Ureter (tissue), 1 donor: ENCODE data around the gene NOS1AP. TPM values are rescaled to one million over a fixed set of nuclear protein-coding genes. Genes with fewer than 3 reads are reported as not detected.

Experiments
- DNase-seq: peaks from one replicate; pipeline ENCODE4 v3.0.0-alpha.2; 2020; ENCODE audit warnings: low spot score
- total RNA-seq: library from RNA; stranded (reverse); gene quantifications from one replicate; pipeline ENCODE4 v1.2.4, GENCODE V29; 2023
- donor health status: DM: yes; HTN: yes; CAD: no.

The NOS1AP gene
- total RNA-seq, 1 donor from 2014 or later: 7.0 TPM

DNA sequence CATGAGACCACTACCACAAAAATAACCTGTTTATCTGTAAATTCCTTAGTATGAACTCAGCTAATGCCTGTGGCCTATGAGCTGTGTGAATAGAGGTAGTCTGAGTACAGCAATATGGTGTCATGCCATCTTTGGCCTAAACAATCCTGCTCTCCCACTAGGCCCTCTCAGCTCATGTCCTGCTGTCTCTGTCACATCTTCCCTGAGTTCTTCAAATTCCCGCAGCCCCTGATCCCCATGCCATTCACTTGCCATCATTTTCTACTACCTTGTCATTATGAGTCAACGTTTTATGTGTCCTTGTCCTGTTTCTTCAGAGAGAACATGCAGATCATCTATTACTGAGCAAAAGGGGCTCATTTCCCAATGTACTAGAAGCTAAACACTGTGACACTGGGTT, 181.6 kb downstream of the NOS1AP start:
- DNase-seq: no peak

DNA sequence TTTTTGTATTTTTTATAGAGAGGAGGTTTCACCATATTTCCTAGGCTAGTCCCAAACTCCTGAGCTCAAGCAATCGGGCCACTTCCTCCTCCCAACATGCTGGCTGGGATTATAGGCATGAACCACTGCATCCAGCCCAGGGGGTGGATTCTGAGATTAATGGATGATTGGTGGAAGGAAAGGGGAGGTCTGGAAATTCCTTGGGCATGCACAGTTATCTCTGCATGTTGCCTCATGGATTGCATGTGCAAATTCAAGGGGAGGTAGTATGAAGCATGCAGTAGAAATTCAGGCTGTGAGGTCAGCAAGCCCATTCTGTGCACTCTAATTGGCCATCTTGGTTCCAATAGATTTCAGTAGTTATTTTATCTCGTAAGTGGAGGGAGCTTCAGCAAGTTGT, 182.7 kb downstream of the NOS1AP start:
- DNase-seq: no peak

DNA sequence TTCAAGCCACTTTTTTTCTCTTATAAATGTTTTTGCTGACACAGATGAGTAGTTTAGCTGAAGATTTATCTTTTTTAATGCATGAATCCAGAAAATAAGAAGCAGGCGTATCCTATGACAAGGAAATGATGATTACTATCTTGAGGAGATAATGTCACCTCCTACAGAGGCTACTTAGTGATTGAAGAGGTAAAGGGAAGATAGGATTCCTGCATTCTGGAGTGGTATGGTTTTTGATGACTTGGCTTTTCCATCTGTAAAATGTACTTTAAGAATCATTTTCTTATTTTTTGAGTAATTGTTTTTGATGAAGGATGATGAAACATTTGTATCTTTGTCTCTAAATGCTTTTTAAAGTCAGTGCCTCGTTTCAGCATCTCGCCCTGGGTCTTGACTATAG, 184.3 kb downstream of the NOS1AP start:
- no peak for DNase-seq

DNA sequence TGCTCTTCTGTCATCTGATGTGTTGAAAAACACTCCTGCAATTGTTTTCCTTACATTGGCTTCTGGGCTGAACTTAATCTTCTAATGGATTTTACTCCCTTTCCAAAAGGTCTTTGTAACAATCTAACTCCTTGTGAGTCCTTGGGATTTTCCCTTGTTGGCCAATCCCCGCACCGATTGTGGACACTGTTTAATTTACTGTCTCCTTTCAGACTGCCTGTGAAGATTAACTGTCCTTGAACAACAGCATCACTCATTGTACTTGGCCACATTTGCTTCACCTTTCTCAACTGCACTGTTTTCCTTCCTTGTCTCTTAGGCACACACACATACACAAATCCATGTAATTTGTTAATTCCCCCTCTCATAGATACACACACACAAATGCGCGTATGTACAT, 186.8 kb downstream of the NOS1AP start:
- DNase-seq: no peak

DNA sequence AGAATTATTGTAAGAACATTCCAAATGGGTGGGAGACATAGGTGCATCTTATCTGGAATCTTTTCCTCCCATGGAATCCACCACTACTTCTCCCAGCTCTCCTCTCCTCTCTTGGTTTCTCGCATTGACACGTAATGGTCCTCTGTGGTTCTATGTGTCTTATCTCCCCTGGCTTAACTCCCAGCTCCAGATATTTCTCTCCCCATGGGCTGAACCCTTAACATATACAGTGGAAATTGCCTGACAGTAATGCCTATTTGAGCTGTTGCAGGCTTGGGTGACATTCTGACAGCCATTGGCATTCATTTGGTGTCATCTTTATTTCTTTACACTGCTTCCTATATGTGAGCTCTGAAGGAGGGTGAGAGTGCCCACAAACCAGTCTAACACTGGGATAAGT, 188.9 kb downstream of the NOS1AP start:
- DNase-seq: no peak

DNA sequence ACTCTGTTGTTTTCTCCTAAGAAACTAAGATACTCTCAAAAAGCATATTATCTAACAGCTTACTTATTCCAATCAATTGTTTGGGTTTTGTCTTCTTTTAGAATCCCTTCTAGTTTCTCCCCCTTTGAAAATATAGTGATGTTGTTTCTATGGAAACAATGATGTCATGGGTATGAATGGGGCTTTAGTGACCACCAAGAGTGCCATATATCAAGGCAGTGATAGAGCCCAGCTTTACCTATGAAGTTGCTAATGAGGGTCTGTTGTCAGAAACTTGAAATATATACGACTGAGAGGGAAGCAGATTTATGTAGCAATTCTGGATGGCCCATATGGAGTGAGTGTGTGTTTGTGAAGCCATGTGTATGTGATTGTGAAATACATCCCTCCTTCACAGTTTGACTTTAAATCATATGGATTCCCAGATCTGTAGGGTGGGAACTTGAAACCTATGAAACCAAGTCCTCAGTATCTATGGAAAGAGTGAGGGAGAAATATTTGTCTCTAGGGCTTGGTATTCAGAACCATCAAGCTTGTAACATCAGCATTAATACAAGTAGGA, 190.5 kb downstream of the NOS1AP start:
- DNase-seq: no peak

DNA sequence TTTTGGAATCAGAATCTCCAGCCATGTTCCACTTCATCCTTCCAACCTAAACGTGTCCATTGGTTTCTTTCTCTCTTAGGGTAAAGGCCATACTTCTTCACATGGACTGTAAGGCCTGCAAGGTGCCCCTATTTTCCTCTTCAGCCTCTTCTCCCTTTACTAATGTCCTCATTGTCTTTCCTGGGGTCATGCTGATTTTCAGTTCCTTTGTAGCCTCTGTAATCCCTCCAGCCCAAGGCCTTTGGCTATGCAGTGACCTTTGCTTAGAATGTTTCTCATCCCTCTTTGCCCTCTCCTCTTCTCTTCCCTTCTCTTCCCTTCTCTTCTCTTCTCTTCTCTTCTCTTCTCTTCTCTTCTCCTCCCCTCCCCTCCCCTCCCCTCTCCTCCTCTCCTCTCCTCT, 194.6 kb downstream of the NOS1AP start:
- DNase-seq: no peak

DNA sequence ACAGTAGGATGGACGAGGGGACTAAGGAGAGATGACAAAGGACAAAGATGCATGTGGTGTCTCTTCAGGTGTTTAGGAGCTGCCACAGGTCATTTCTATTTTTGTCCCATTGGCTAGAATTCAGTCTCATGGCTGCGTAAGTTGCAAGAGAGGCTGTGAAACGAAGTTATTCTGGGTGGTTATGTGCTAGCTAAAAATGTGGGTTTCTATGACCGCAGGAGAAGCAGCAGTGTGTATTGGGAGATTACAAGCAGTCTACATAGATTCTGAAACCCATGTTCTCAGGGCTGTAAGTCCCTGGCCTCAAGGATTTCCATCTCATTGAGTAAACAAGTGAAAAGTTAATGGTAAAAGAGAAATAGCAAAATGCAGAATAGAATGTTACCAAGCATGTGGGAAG, 196.5 kb downstream of the NOS1AP start:
- DNase-seq: no peak

DNA sequence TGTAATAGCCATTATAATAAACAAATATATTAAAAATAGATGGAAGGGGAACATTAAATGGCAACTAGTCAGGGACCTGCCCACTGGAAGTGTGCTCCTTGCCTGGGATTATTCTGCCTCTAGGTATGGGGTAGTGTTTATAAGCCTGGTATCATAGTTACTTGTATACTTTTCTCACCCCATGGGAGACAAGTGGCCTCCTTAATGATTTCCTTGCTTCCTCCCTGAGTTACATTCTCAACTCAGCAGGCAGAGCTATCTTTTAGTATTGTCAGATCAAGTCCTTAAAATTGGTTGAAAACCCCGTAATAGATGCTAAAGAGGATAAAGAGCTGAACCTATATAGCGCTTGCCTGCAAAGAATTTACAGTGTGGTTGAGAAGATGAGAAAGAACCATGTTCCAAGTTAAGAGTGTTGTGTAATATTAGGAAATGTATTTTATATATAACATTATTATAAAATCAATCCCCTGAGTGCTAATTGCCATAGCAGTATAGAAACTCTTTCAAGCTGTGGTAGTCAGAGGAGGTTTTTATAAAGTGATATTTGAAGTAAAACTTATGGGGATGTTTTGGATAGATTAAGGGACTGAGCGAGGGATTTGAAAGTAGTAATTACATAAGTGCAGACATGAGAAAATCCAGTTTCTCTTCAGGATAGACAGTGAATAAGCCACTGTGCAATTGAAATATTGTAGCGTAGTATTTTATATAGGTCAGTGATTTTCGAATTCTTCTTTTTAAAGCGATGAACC, 200.7 kb downstream of the NOS1AP start:
- DNase-seq: no peak

DNA sequence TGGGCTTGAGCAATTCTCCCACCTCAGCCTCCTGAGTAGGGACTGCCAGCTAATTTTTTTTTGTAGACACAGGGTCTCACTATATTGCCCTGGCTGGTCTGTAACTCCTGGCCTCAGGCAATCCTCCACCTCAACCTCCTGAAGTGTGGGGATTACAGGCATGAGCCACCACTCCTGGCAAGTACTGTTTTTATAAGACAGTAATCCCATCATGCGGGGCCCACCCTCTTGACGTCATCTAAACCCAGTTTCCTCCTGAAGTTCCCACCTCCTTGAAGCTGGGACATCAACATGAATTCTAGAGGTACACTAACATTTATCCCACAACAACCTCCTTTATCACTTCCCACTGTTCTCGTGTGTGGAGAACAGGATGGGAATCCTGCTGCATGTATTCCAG, 202.5 kb downstream of the NOS1AP start:
- DNase-seq: no peak

DNA sequence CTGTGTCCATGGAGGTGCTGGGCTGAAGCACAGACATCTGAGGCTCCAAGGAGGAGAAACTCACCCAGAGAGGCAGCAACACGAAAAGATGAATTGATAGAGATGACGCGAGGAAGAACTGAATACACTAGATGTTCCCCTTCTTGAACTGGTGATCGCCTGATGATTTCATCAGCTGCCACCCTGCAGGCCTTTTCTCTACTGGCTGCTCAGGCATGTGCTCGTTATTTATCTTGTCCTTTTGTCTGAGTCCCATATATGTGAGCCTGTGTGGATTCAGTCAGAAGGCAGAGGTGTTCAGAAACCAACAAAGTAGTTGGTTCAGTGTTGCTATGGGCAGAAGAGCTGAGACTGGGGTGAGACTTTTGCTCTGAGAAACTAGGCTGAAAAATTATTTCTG, 202.9 kb downstream of the NOS1AP start:
- DNase-seq: no peak

DNA sequence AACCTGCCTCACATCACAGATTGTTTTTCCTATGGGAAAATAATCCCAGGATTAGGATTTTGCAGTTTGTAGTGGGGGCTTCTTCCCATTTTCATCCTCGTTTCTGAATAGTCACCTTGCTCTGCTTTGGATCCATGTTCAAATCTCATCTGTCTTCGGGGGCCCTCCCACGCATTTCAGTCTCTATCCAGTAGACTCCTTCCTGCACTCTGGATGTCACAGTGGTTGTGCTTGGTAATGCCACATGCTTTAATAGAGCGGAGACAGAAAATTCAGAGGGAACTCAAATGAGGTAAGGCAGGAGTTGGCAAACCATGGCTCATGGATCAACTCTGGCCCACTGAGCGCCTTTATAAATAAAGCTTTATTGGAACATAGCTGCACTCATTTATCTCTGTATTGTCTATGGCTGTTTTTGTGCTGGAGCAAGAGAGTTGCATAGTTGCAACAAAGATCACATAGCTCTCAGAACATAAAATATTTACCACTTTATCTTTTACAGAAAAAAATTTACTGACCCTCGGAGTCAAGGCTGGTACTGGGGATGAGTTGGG, 206.2 kb downstream of the NOS1AP start:
- DNase-seq: no peak

DNA sequence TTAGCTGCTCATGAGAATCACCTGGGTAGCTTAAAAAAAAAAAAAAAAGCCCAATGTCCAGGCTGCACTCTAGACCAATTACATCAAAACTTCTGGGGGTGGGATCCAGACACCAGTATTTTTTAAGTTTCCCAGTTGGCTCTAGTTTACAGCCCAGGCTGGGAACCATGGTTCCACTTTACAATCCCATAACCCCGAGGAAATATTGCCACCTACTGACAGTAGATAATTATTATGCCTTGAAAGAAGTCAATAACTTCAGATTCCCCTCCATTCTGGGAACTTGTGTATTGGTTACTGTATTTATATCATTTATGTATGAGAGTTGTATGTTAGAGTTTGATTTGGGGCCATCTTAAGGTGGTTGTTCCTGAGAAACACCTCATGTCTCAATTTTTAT, 207.0 kb downstream of the NOS1AP start:
- no peak for DNase-seq

DNA sequence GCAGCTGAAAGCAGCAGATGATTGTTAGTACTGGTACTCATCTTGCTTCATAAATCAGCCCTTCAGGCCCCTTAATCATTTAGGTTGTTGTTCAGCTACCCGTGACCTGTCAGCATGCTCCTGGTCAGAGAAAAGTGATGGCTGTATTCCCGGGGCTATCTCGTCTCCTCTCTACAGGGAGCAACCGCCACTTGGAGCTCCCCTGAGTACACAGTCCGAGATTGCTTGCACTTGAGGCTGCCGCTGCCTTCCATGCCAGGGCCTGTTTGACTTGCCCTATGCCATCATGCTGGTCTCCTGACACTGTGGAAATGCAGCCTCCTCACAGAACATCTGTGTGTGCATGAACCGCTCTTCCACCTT, 209.6 kb downstream of the NOS1AP start:
- DNase-seq: no peak

DNA sequence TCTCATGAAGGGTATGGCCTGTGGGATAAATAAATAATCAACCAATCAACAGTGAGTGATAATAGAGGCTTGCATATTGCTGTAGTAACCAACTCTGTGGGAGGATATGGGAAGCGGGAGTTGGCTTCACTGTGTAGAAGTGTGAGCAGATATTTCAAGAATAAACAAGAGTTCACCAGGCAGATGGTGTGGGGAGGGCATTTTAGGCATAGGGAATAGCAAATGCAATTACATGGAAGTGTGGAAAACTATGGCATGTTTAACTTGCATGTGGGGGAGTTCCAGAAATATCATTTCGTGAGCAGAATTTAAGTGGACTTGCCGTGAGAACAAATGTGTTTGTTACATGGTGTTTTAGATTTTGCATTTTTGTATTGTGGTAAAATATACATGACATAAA, 211.9 kb downstream of the NOS1AP start:
- no peak for DNase-seq

DNA sequence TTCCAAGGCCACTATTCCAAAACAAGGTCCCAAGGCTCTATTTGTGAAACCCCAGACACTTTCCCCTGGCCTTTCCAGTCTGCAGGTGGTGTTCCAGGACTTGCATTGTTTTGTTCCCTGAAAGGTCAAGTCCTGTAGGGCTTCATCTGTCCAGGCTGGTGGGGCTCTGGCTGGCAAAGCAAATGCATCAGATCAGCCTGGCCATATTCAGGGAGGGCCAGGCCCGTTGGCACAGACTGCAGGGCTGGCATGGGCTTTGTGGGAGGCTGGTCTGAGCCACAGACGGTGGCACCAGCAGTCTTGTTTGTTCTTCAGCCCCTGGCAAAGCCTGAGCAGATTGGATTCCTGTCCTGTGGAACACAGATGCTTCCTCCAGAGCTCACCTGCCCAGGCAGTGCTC, 214.2 kb downstream of the NOS1AP start:
- no peak for DNase-seq

DNA sequence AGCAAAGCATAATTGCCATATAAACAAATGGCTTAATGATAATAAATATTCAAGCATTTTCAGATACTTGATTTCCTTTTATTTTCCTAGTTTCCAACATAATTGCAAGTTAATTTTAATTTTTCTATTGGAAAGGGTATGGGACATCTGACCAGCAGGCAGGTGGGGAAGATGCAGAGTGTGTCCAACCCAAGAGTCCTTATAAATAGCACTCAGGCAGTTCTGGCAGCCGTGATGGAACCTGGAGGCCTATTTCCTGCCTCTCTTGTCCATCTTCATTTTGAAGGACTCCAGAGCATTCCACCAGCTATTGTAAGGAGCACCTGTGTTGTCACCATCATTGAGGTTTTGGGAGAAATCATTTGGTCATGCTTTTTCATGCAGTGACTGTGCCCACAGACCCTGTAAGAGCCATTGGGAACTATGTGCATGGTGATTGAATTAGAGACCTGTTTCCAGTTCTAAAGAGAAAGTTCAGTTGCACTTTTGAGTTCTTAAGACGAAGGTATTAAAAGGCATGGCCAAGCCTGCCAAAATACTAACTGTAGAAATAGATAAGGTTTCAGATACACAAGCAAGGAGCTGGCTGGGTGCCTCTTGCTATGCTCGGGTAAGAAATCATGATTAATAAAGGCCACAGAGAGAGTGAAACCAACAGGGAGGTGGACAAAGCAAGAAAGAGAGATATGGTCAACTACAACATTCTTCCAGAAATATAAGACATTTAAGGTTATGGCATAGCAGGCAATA, 214.9 kb downstream of the NOS1AP start:
- no peak for DNase-seq

DNA sequence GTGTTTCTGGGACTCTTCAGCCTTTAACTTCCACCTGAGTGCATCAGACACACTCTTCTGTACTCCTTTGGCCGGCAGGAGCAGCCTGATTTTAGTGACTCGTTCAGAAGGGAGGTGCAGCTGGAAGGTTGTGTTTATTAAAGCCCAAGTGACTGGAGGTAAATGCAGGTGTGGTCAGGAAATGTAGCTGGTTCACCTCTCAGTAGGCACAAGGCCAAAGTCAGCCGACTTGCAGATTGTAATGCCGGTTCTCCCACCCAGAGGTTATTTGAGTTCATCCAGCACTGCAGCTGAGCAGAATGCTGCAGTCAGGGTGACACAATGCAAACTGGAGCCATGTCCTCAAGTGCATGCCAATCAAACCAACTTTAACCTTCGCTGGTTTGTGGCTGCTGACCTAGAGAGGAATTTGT, 215.7 kb downstream of the NOS1AP start:
- DNase-seq: peak; percentile 87

DNA sequence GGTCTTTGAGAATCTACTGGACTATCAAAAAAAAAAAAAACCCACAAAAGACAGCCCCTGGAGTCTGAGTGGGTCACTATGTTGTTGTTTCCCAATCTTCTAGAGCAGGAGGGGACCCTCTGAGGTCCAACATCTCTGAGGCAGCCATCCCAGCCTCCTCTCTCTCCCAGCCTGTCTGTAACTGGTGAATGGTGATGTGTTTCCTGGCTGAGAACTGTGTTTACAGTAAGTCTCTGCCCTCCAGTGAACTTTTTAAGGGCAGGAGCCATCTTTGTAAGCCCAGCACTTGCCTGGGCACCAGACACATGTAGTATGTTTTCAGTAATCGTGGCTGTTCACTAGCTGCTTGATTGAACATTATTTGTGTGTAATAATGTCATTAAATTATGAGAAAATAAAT, 221.5 kb downstream of the NOS1AP start:
- DNase-seq: no peak

DNA sequence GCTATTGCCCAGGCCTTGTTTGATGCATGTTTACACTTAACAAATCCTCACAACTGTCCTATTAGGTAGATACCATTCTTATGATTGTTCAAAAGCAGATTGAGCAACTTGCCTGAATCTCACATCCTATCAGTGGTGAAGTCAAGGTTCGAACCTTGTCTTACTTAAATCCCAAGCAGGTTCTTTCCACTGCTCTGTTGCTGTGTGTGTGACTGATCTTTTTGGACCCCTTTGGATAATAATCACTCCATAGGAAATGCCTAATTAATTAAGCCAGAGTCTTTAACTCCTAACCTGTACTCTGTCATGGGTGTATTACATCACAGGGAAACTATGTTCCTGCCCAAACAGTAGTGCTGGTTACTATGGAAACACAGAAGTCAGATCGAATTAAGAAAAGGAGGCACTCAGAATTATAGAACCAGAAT, 222.9 kb downstream of the NOS1AP start:
- DNase-seq: no peak

DNA sequence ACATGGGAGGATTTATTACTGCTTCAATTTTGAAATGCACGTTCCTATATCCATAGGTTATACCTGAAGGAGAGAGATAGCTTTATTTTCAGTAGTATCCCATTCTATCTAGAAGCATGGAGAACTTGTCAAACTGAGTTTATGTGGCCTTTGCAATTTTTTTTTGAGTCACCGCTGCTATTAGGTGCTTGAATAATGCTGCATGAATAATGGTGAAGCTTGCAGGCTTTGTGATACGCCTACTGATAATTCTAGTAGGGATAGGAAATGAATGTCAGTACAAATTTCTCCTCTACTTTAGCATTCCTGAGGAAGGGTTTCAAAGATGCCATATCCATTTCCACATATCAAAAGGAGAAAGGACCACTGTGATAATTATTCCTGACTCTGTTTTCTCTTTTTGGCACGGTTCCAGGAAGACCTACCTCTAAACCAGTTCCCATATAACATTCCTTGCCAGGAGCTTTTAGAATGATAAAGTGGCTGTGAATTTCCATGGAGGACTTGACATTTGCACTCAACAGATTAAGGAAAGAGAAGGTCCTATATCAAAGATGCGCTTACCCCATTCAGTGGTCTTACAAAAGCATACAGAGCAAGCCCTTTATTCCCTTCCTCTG, 223.7 kb downstream of the NOS1AP start:
- no peak for DNase-seq

DNA sequence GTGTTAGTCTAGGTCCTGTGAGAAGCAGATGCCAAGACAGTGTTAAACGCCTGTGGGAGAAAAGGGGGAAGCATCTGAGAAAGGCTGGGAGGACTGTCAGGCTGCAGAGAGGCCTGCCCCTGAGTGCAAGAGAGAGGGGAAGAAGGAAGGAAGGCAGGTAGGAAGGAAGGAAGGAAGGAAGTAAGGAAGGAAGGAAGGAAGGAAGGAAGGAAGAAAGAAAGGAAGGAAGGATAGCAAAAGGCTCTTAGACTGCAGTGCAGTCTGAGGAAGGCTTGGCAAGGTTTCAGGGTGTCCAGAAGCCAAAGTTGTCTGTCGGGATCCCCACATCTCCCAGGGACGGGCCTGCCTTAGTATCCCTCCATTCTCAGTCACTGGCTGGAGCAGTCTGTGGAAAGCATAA, 224.5 kb downstream of the NOS1AP start:
- DNase-seq: no peak

DNA sequence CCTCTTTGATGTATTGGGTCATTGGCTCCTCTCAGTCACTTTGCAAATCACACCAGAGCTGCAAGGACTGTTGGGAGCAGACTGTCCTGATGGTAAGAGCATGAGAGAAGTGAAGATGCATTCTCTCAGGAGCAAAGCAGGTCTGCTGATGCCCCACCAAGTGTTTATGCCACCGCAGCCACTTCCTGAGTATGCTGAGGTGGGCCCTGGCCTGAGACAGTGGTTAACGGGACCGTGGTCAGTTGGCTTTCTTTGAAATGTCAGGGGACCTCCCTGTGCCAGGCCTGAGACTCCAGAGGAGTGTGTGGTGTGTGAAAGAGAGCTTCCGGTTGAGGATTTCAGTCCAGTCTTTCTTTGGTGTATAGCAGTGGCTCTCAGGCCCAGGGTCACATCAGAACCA, 227.7 kb downstream of the NOS1AP start:
- DNase-seq: no peak
